SK-N-SH treated with all-trans-retinoic acid at 6 μM for 48 hours (cell line): Measurements from ENCODE around the gene SCFD1.

ENCODE experiments used
- ESRRG ChIP-seq: fragments of 250-450 bp; sonication (Bioruptor Pico); IDR thresholded peaks from 2 replicates; pipeline ENCODE4 v1.6.1; 2021; ENCODE audit warnings: mild to moderate bottlenecking
- PATZ1 ChIP-seq: fragments of 250-450 bp; sonication (Bioruptor Pico); IDR thresholded peaks from 2 replicates; pipeline ENCODE4 v1.8.0; 2020; ENCODE audit warnings: mild to moderate bottlenecking, moderate library complexity, borderline replicate concordance
- SNAI2 ChIP-seq: fragments of 250-450 bp; sonication (Bioruptor Pico); IDR thresholded peaks from 2 replicates; pipeline ENCODE4 v1.5.0; 2020; ENCODE audit warnings: mild to moderate bottlenecking, moderate library complexity
- TCF4 ChIP-seq: fragments of 250-450 bp; sonication (Bioruptor Pico); IDR thresholded peaks from 2 replicates; pipeline ENCODE4 v1.8.0; 2021; ENCODE audit warnings: mild to moderate bottlenecking, moderate library complexity, borderline replicate concordance
- TOX ChIP-seq: fragments of 250-450 bp; sonication (Bioruptor Pico); IDR thresholded peaks from 2 replicates; pipeline ENCODE4 v1.8.0; 2021; ENCODE audit warnings: mild to moderate bottlenecking, moderate library complexity, borderline replicate concordance
- ZC3H10 ChIP-seq: fragments of 250-450 bp; sonication (Bioruptor Pico); IDR thresholded peaks from 2 replicates; pipeline ENCODE4 v1.5.1; 2021; ENCODE audit warnings: mild to moderate bottlenecking, moderate library complexity
- ZFP3 ChIP-seq: fragments of 250-450 bp; sonication (Bioruptor Pico); IDR thresholded peaks from 2 replicates; pipeline ENCODE4 v1.5.0; 2020; ENCODE audit warnings: mild to moderate bottlenecking, moderate library complexity
- ZFP30 ChIP-seq: fragments of 450-650 bp; formaldehyde crosslinking; IDR thresholded peaks from 2 replicates; pipeline ENCODE4 v1.5.0; 2022; ENCODE audit warnings: mild to moderate bottlenecking, moderate library complexity
- ZNF565 ChIP-seq: fragments of 450-650 bp; formaldehyde crosslinking; conservative IDR thresholded peaks from 2 replicates; pipeline ENCODE4 v1.5.0; 2020; ENCODE audit warnings: low read depth, mild to moderate bottlenecking, moderate library complexity

DNA sequence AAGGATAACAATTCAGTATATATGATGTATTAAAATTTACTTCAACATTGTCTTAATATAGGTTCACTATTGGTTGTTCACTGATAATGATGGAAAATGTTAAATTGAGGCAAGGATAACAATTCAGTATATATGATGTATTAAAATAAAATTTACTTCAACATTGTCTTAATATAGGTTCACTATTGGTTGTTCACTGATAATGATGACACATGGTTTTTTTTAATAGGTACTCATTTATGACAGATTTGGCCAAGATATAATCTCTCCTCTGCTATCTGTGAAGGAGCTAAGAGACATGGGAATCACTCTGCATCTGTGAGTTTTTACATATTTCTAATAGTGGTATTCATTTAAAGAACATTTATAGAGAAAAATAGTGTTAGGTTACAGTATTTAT lies 8.1 kb downstream of the SCFD1 start:
- TF ChIP-seq TOX (CRISPR knock-in tag) (no peak), ZFP30 (CRISPR knock-in tag) (no peak), SNAI2 (no peak), ZC3H10 (CRISPR knock-in tag) (no peak), PATZ1 (no peak), TCF4 (no peak), ZFP3 (no peak), ZNF565 (CRISPR knock-in tag) (no peak), ESRRG (CRISPR knock-in tag) (no peak)
